GM12878 (cell line): ENCODE measurements around the gene RAB3A. TPM values are rescaled to one million over a fixed set of nuclear protein-coding genes. Genes with fewer than 3 reads are reported as not detected.

Experiments
- BCL11A ChIP-seq: IDR thresholded peaks from 2 replicates; pipeline ENCODE4 v1.6.1; 2011; ENCODE audit warnings: low read depth, low read length
- CHD2 ChIP-seq: IDR thresholded peaks from 2 replicates; pipeline ENCODE4 v1.6.1; 2011; ENCODE audit warnings: low read depth, low read length, improper control_type of control experiment, borderline replicate concordance
- CREM ChIP-seq: IDR thresholded peaks from 2 replicates; pipeline ENCODE4 v1.6.1; 2014; ENCODE audit warnings: antibody characterized with exemption, low read depth
- GABPA ChIP-seq: IDR thresholded peaks from 2 replicates; pipeline ENCODE4 v1.6.1; 2014; ENCODE audit warnings: antibody characterized with exemption, low read depth, mild to moderate bottlenecking, inconsistent platforms
- KDM1A ChIP-seq: fragments of 200-600 bp; sonication (generic); IDR thresholded peaks from 2 replicates; pipeline ENCODE4 v1.6.1; 2016; ENCODE audit warnings: borderline replicate concordance
- MTA2 ChIP-seq: fragments of 450-650 bp; IDR thresholded peaks from 2 replicates; pipeline ENCODE4 v1.6.1; 2016; ENCODE audit warnings: low read depth, mild to moderate bottlenecking, moderate library complexity
- MYB ChIP-seq: fragments of 150-350 bp; IDR thresholded peaks from 2 replicates; pipeline ENCODE4 v1.6.1; 2014; ENCODE audit warnings: mild to moderate bottlenecking, low read depth, low read length, borderline replicate concordance
- NFIC ChIP-seq: IDR thresholded peaks from 2 replicates; pipeline ENCODE4 v1.6.1; 2012; ENCODE audit warnings: low read depth, mild to moderate bottlenecking, inconsistent platforms, low read length, moderate library complexity
- NFYA ChIP-seq: IDR thresholded peaks from 2 replicates; pipeline ENCODE4 v1.6.1; 2011; ENCODE audit warnings: low read depth, mild to moderate bottlenecking, low read length, improper control_type of control experiment, borderline replicate concordance
- NR2C1 ChIP-seq: fragments of 450-650 bp; IDR thresholded peaks from 2 replicates; pipeline ENCODE4 v1.6.1; 2017; ENCODE audit warnings: antibody characterized with exemption, mild to moderate bottlenecking, moderate library complexity
- POLR2AphosphoS5 ChIP-seq: IDR thresholded peaks from 2 replicates; pipeline ENCODE4 v1.6.1; 2011; ENCODE audit warnings: mild to moderate bottlenecking, low read length, inconsistent platforms
- SREBF1 ChIP-seq: IDR thresholded peaks from 2 replicates; pipeline ENCODE4 v1.6.1; 2012; ENCODE audit warnings: mild to moderate bottlenecking, low read length
- ZNF207 ChIP-seq: fragments of 450-650 bp; IDR thresholded peaks from 2 replicates; pipeline ENCODE4 v1.6.1; 2014; ENCODE audit warnings: antibody characterized with exemption, mild to moderate bottlenecking, borderline replicate concordance
- ZSCAN29 ChIP-seq: fragments of 450-650 bp; IDR thresholded peaks from 2 replicates; pipeline ENCODE4 v1.6.1; 2017; ENCODE audit warnings: mild to moderate bottlenecking, moderate library complexity
- polyA plus RNA-seq, 11 experiments: library from polyadenylated mRNA; depleted of rRNA in 4 of 11; unstranded in 6 of 11; stranded (reverse) in 5 of 11; fragments of >200 nt; fragmentation: Nextera tagmentation in 4 of 11; fragmentation: Illumina TruSeq in 1 of 11; extraction: Ambion mirVana in 4 of 11; extraction: Trizol in 1 of 11; gene quantifications; 1 replicate in 1 of 11; 2 replicates in 10 of 11; pipeline versions ENCODE4 v1.2.1 to v1.2.3, GENCODE V29; 2011 to 2016; ENCODE audit warnings: inconsistent platforms in 2 of 11, missing spikeins in 2 of 11, low read depth in 1 of 11
- total RNA-seq, 4 experiments: library from RNA; depleted of rRNA in 3 of 4; stranded (reverse); fragments of >200 nt in 3 of 4; fragmentation: Illumina TruSeq in 1 of 4; extraction: Trizol in 1 of 4; gene quantifications; 2 replicates each; pipeline versions ENCODE4 v1.2.1 to v1.2.3, GENCODE V29; 2013 to 2021
- TF ChIP-seq, protein P1 (sequence below): fragments of 450-650 bp; formaldehyde crosslinking; IDR thresholded peaks from 2 replicates; pipeline ENCODE4 v1.4.0; 2020; ENCODE audit warnings: mild to moderate bottlenecking, moderate library complexity
- TF ChIP-seq, protein P2 (sequence below): fragments of 150-350 bp; IDR thresholded peaks from 2 replicates; pipeline ENCODE4 v1.6.1; 2014; ENCODE audit warnings: mild to moderate bottlenecking, low read depth, low read length
- TF ChIP-seq, protein P3 (sequence below): fragments of 450-650 bp; IDR thresholded peaks from 2 replicates; pipeline ENCODE4 v1.6.1; 2017; ENCODE audit warnings: mild to moderate bottlenecking
- TF ChIP-seq, protein P4 (sequence below): fragments of 450-650 bp; formaldehyde crosslinking; IDR thresholded peaks from 2 replicates; pipeline ENCODE4 v1.5.0; 2022; ENCODE audit warnings: mild to moderate bottlenecking, missing genetic modification characterization
- TF ChIP-seq, protein P5 (sequence below): IDR thresholded peaks from 2 replicates; pipeline ENCODE4 v1.6.1; 2011; ENCODE audit warnings: low read depth, low read length, improper control_type of control experiment, borderline replicate concordance

RAB3A gene
- total and polyA plus RNA-seq, 10 of the 15 experiments (the other 5 are each of a cell fraction or from before 2014, with no cell fraction given) = 0.07 to 3.5 (median 1.2) TPM; not detected in 1

DNA sequence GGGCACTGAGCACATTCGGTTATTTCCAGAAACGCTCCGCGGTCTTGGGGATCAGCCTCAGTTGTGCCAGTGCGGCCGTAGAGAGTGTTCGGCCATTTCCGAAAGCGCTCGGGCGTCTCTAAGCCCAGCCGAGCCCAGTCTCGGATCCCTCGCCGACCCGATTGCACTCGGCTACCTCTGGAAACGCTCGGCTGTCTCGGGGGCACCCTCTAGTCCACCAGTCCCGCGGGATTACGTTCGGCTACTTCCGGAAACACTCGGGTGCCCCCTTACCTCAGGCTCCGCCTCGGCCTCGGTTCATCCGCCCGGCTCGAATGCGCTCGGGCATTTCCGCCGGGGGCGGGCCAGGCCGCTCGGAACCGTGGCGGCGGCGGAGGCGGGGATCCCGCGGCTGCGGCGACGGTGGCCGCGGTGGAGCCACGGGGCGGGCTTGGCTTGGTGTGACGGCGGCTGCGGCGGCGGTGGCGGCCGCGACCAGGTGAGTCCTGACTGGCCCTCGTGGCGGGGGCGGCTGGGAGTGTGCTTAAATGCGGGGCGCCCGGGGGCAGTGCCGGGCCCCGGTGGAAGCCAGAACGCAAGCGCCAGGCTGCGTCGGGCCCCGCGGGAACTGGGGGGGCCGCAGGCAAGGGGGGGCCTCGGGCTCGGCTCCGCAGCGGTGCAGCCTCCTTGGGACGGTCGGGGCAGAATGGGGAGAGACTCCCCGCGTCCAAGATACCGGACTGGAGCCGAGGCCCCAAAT lies 50.9 kb downstream of the RAB3A start, which contains the start of gene PIK3R2 (continued):
- TF ChIP-seq ZNF207 (no peak; the same call in 1 of the 2 replicates), MYB (no peak), MTA2 (no peak), ZSCAN29 (peak; percentile 76), NFIC (no peak), POLR2AphosphoS5 (0 out of 2 replicates have a peak, but pooled peaks have one; percentile 10), CHD2 (peak; percentile 97), BCL11A (no peak), NR2C1 (peak; percentile 26; the same call in 1 of the 2 replicates), CREM (no peak), GABPA (no peak), SREBF1 (no peak), KDM1A (no peak), NFYA (no peak)
- TF ChIP-seq, protein P1, sequence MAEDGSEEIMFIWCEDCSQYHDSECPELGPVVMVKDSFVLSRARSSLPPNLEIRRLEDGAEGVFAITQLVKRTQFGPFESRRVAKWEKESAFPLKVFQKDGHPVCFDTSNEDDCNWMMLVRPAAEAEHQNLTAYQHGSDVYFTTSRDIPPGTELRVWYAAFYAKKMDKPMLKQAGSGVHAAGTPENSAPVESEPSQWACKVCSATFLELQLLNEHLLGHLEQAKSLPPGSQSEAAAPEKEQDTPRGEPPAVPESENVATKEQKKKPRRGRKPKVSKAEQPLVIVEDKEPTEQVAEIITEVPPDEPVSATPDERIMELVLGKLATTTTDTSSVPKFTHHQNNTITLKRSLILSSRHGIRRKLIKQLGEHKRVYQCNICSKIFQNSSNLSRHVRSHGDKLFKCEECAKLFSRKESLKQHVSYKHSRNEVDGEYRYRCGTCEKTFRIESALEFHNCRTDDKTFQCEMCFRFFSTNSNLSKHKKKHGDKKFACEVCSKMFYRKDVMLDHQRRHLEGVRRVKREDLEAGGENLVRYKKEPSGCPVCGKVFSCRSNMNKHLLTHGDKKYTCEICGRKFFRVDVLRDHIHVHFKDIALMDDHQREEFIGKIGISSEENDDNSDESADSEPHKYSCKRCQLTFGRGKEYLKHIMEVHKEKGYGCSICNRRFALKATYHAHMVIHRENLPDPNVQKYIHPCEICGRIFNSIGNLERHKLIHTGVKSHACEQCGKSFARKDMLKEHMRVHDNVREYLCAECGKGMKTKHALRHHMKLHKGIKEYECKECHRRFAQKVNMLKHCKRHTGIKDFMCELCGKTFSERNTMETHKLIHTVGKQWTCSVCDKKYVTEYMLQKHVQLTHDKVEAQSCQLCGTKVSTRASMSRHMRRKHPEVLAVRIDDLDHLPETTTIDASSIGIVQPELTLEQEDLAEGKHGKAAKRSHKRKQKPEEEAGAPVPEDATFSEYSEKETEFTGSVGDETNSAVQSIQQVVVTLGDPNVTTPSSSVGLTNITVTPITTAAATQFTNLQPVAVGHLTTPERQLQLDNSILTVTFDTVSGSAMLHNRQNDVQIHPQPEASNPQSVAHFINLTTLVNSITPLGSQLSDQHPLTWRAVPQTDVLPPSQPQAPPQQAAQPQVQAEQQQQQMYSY (CRISPR knock-in tag) = no peak
- TF ChIP-seq, protein P2, sequence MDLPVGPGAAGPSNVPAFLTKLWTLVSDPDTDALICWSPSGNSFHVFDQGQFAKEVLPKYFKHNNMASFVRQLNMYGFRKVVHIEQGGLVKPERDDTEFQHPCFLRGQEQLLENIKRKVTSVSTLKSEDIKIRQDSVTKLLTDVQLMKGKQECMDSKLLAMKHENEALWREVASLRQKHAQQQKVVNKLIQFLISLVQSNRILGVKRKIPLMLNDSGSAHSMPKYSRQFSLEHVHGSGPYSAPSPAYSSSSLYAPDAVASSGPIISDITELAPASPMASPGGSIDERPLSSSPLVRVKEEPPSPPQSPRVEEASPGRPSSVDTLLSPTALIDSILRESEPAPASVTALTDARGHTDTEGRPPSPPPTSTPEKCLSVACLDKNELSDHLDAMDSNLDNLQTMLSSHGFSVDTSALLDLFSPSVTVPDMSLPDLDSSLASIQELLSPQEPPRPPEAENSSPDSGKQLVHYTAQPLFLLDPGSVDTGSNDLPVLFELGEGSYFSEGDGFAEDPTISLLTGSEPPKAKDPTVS = no peak
- TF ChIP-seq, protein P3, sequence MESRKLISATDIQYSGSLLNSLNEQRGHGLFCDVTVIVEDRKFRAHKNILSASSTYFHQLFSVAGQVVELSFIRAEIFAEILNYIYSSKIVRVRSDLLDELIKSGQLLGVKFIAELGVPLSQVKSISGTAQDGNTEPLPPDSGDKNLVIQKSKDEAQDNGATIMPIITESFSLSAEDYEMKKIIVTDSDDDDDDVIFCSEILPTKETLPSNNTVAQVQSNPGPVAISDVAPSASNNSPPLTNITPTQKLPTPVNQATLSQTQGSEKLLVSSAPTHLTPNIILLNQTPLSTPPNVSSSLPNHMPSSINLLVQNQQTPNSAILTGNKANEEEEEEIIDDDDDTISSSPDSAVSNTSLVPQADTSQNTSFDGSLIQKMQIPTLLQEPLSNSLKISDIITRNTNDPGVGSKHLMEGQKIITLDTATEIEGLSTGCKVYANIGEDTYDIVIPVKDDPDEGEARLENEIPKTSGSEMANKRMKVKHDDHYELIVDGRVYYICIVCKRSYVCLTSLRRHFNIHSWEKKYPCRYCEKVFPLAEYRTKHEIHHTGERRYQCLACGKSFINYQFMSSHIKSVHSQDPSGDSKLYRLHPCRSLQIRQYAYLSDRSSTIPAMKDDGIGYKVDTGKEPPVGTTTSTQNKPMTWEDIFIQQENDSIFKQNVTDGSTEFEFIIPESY = peak; percentile 51; the same call in 1 of the 2 replicates
- TF ChIP-seq, protein P4, sequence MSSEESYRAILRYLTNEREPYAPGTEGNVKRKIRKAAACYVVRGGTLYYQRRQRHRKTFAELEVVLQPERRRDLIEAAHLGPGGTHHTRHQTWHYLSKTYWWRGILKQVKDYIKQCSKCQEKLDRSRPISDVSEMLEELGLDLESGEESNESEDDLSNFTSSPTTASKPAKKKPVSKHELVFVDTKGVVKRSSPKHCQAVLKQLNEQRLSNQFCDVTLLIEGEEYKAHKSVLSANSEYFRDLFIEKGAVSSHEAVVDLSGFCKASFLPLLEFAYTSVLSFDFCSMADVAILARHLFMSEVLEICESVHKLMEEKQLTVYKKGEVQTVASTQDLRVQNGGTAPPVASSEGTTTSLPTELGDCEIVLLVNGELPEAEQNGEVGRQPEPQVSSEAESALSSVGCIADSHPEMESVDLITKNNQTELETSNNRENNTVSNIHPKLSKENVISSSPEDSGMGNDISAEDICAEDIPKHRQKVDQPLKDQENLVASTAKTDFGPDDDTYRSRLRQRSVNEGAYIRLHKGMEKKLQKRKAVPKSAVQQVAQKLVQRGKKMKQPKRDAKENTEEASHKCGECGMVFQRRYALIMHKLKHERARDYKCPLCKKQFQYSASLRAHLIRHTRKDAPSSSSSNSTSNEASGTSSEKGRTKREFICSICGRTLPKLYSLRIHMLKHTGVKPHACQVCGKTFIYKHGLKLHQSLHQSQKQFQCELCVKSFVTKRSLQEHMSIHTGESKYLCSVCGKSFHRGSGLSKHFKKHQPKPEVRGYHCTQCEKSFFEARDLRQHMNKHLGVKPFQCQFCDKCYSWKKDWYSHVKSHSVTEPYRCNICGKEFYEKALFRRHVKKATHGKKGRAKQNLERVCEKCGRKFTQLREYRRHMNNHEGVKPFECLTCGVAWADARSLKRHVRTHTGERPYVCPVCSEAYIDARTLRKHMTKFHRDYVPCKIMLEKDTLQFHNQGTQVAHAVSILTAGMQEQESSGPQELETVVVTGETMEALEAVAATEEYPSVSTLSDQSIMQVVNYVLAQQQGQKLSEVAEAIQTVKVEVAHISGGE (CRISPR knock-in tag) = no peak
- TF ChIP-seq, protein P5, sequence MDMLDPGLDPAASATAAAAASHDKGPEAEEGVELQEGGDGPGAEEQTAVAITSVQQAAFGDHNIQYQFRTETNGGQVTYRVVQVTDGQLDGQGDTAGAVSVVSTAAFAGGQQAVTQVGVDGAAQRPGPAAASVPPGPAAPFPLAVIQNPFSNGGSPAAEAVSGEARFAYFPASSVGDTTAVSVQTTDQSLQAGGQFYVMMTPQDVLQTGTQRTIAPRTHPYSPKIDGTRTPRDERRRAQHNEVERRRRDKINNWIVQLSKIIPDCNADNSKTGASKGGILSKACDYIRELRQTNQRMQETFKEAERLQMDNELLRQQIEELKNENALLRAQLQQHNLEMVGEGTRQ = no peak
